GM12864 (cell line): Measurements from ENCODE around the gene AGL.

ENCODE experiments used
- DNase-seq: peaks from one replicate; pipeline ENCODE4 v3.0.0-alpha.2; 2011; ENCODE audit warnings: low read depth
- H3K4me3 ChIP-seq: 2 replicates; pipeline ENCODE4 v1.5.1; 2011; ENCODE audit warnings: mild to moderate bottlenecking, low read depth, low read length, control low read depth
- CTCF ChIP-seq: IDR thresholded peaks from 2 replicates; pipeline ENCODE4 v1.5.1; 2011; ENCODE audit warnings: low read depth, mild to moderate bottlenecking, moderate library complexity, low read length, control low read depth, inconsistent platforms; ENCODE audit errors: missing control alignments

AGL gene

GRCh38 chr1:99867682-99868081, 17.5 kb downstream of the AGL start:
- TF ChIP-seq CTCF: no peak
- no peak overlapping the region for H3K4me3 ChIP-seq
- DNase-seq: no peak

- TF ChIP-seq CTCF: no peak
These were observed 19.1 kb downstream of the AGL start for GRCh38 chr1:99869304-99869703.

GRCh38 chr1:99869723-99870122, 19.6 kb downstream of the AGL start:
- no peak overlapping the region for H3K4me3 ChIP-seq
- DNase-seq: no peak
- no peak for TF ChIP-seq CTCF

More at GRCh38 chr1:99869304-99869703, 19.1 kb downstream of the AGL start:
- no peak overlapping the region for H3K4me3 ChIP-seq
- DNase-seq: no peak

GRCh38 chr1:99872063-99872462, 21.9 kb downstream of the AGL start:
- DNase-seq: no peak
- no peak overlapping the region for H3K4me3 ChIP-seq
- no peak for TF ChIP-seq CTCF

GRCh38 chr1:99877568-99877967, 27.4 kb downstream of the AGL start:
- H3K4me3 ChIP-seq: no peak overlapping the region
- DNase-seq: no peak
- no peak for TF ChIP-seq CTCF

GRCh38 chr1:99886179-99886578, 36.0 kb downstream of the AGL start:
- no peak for DNase-seq
- TF ChIP-seq CTCF: no peak

GRCh38 chr1:99886841-99887240, 36.7 kb downstream of the AGL start:
- no peak for DNase-seq
- no peak overlapping the region for H3K4me3 ChIP-seq
- TF ChIP-seq CTCF: no peak

More at GRCh38 chr1:99886179-99886578, 36.0 kb downstream of the AGL start:
- no peak overlapping the region for H3K4me3 ChIP-seq
